Large intestine (tissue), 3 donors: Measurements from ENCODE around the gene MUSK. TPM values are rescaled to one million over a fixed set of nuclear protein-coding genes. Genes with fewer than 3 reads are reported as not detected.
A peak's percentile ranks its signal among the peaks of the same experiment; 100 is the strongest.
"Not testable (repeated sequence)": the region's sequence is repeated elsewhere in the genome, so short reads cannot be mapped to it uniquely, and the experiment has no call there.

ENCODE experiments used
- DNase-seq, 2 donors: peaks; one replicate each; pipeline versions ENCODE4 v3.0.0 to v3.0.0-alpha.2; 2013
- H3K27ac ChIP-seq: one replicate; pipeline ENCODE4 v1.5.1; 2013; ENCODE audit warnings: low read length
- H3K27me3 ChIP-seq: 2 replicates; pipeline ENCODE4 v1.6.1; 2013; ENCODE audit warnings: low read length; ENCODE audit not compliant: control insufficient read depth, insufficient read depth
- H3K36me3 ChIP-seq: 2 replicates; pipeline ENCODE4 v1.6.1; 2013; ENCODE audit warnings: low read length; ENCODE audit not compliant: control insufficient read depth, insufficient read depth
- H3K4me1 ChIP-seq: one replicate; pipeline ENCODE4 v1.6.1; 2013; ENCODE audit warnings: low read length; ENCODE audit not compliant: control insufficient read depth, insufficient read depth
- H3K4me3 ChIP-seq: one replicate; pipeline ENCODE4 v1.5.1; 2013; ENCODE audit warnings: low read length
- H3K9me3 ChIP-seq: one replicate; pipeline ENCODE4 v1.6.1; 2013; ENCODE audit warnings: mild to moderate bottlenecking, low read depth, low read length, moderate library complexity; ENCODE audit not compliant: control insufficient read depth
- WGBS: methylation state at CpG from one replicate; pipeline ENCODE4 v1.1.5; 2013; ENCODE audit warnings: low lambda C conversion rate; ENCODE audit not compliant: insufficient coverage; 5-methylcytosine and 5-hydroxymethylcytosine counted together
- polyA plus RNA-seq: library from polyadenylated mRNA; unstranded; fragments of 120-200 nt; gene quantifications from one replicate; pipeline ENCODE4 v1.2.1, GENCODE V29; 2013

MUSK gene
- polyA plus RNA-seq, 1 donor = 1.1 TPM

- H3K4me3 ChIP-seq, H3K27ac ChIP-seq, H3K9me3 ChIP-seq, DNase-seq, H3K36me3 ChIP-seq, H3K27me3 ChIP-seq, H3K4me1 ChIP-seq: not testable (repeated sequence)
- no CpG with 5 or more reads among the region's 9 CpGs for WGBS
Measured at GRCh38 chr9:110826400-110826799, 157.8 kb downstream of the MUSK start.

- no peak overlapping the region for H3K4me3 ChIP-seq
- peak; percentile 14 to 22 for DNase-seq
- H3K27me3 ChIP-seq = no peaks in the 10 kb centered on the region
- H3K27ac ChIP-seq = no peak overlapping the region
- no peaks in the 10 kb centered on the region for H3K9me3 ChIP-seq
- 83% methylated on average over 1 of the region's 3 CpGs for WGBS
- no peaks in the 10 kb centered on the region for H3K36me3 ChIP-seq
- no peaks in the 10 kb centered on the region for H3K4me1 ChIP-seq
Measured at GRCh38 chr9:110828264-110828663, 159.7 kb downstream of the MUSK start.

- H3K4me1 ChIP-seq = no peaks in the 10 kb centered on the region
- DNase-seq = no peak
- H3K4me3 ChIP-seq = no peak overlapping the region
- no peaks in the 10 kb centered on the region for H3K9me3 ChIP-seq
- WGBS = 100% methylated on average over 5 of the region's 21 CpGs
- no peaks in the 10 kb centered on the region for H3K36me3 ChIP-seq
- H3K27me3 ChIP-seq = no peaks in the 10 kb centered on the region
- no peak overlapping the region for H3K27ac ChIP-seq
Measured at GRCh38 chr9:110830495-110830894, 161.9 kb downstream of the MUSK start.

GRCh38 chr9:110832926-110833325 is 164.3 kb downstream of the MUSK start:
- Histone ChIP-seq H3K4me3 (no peak overlapping the region), H3K27me3 (no peaks in the 10 kb centered on the region), H3K36me3 (no peaks in the 10 kb centered on the region), H3K9me3 (no peaks in the 10 kb centered on the region), H3K4me1 (no peaks in the 10 kb centered on the region), H3K27ac (no peak overlapping the region)
- no peak for DNase-seq
- WGBS = 41% methylated on average over 3 of the region's 3 CpGs

- no peak overlapping the region for H3K27ac ChIP-seq
- no peaks in the 10 kb centered on the region for H3K4me1 ChIP-seq
- WGBS = 80% methylated on average over 1 of the region's 3 CpGs
- H3K27me3 ChIP-seq = no peaks in the 10 kb centered on the region
- H3K36me3 ChIP-seq = no peaks in the 10 kb centered on the region
- no peak overlapping the region for H3K4me3 ChIP-seq
- no peak for DNase-seq
- H3K9me3 ChIP-seq = no peaks in the 10 kb centered on the region
Measured at GRCh38 chr9:110835404-110835803, 166.8 kb downstream of the MUSK start.

GRCh38 chr9:110835859-110836271 is 167.3 kb downstream of the MUSK start:
- Histone ChIP-seq H3K4me3 (no peak overlapping the region), H3K27me3 (no peaks in the 10 kb centered on the region), H3K27ac (no peak overlapping the region), H3K4me1 (no peaks in the 10 kb centered on the region), H3K36me3 (no peaks in the 10 kb centered on the region), H3K9me3 (no peaks in the 10 kb centered on the region)
- no peak for DNase-seq
- WGBS = no CpG with 5 or more reads among the region's 1 CpG

GRCh38 chr9:110837401-110838005 is 168.9 kb downstream of the MUSK start:
- no peak overlapping the region for H3K27ac ChIP-seq

GRCh38 chr9:110842169-110842568 is 173.6 kb downstream of the MUSK start:
- no CpG with 5 or more reads among the region's 9 CpGs for WGBS
- H3K36me3 ChIP-seq = no peaks in the 10 kb centered on the region
- no peaks in the 10 kb centered on the region for H3K9me3 ChIP-seq
- H3K27ac ChIP-seq = no peak overlapping the region
- no peak overlapping the region for H3K4me3 ChIP-seq
- H3K27me3 ChIP-seq = no peaks in the 10 kb centered on the region
- peak; percentile 12 to 19 for DNase-seq
- no peaks in the 10 kb centered on the region for H3K4me1 ChIP-seq

More at GRCh38 chr9:110837401-110838005, 168.9 kb downstream of the MUSK start:
- Histone ChIP-seq H3K27me3 (no peaks in the 10 kb centered on the region), H3K36me3 (no peaks in the 10 kb centered on the region), H3K4me1 (no peaks in the 10 kb centered on the region), H3K4me3 (no peak overlapping the region), H3K9me3 (no peaks in the 10 kb centered on the region)
- no peak for DNase-seq
- WGBS = 40% methylated on average over 1 of the region's 2 CpGs

- WGBS = 83% methylated on average over 1 of the region's 3 CpGs
- no peaks in the 10 kb centered on the region for H3K9me3 ChIP-seq
- no peak overlapping the region for H3K27ac ChIP-seq
- DNase-seq = no peak
- H3K4me1 ChIP-seq = no peaks in the 10 kb centered on the region
- H3K36me3 ChIP-seq = no peaks in the 10 kb centered on the region
- no peaks in the 10 kb centered on the region for H3K27me3 ChIP-seq
- no peak overlapping the region for H3K4me3 ChIP-seq
Measured at GRCh38 chr9:110842986-110843385, 174.4 kb downstream of the MUSK start.

GRCh38 chr9:110844121-110844520 is 175.5 kb downstream of the MUSK start:
- DNase-seq = no peak
- H3K4me3 ChIP-seq = no peak overlapping the region
- no CpG with 5 or more reads among the region's 1 CpG for WGBS
- H3K36me3 ChIP-seq = no peaks in the 10 kb centered on the region
- H3K4me1 ChIP-seq = no peaks in the 10 kb centered on the region
- no peak overlapping the region for H3K27ac ChIP-seq
- no peaks in the 10 kb centered on the region for H3K27me3 ChIP-seq
- no peaks in the 10 kb centered on the region for H3K9me3 ChIP-seq

GRCh38 chr9:110846215-110846614 is 177.6 kb downstream of the MUSK start:
- Histone ChIP-seq H3K27me3 (no peaks in the 10 kb centered on the region), H3K4me3 (no peak overlapping the region), H3K27ac (no peak overlapping the region), H3K36me3 (no peaks in the 10 kb centered on the region), H3K9me3 (no peaks in the 10 kb centered on the region), H3K4me1 (no peaks in the 10 kb centered on the region)
- no peak for DNase-seq
- WGBS = 88% methylated on average over 1 of the region's 2 CpGs
